DOHH2 (cell line): Measurements from ENCODE around the gene HOXB6.

Experiments used
- H3F3A ChIP-seq: fragments of 200-600 bp; sonication (generic), shearing (Covaris generic); 2 replicates; pipeline ENCODE4 v1.6.0; 2016; ENCODE audit warnings: antibody characterized with exemption, mild to moderate bottlenecking; ENCODE audit not compliant: control insufficient read depth, insufficient read depth
- H3K27ac ChIP-seq: fragments of 200-600 bp; sonication (generic); 2 replicates; pipeline ENCODE4 v1.5.1; 2014; ENCODE audit warnings: low read depth, mild to moderate bottlenecking, low read length, moderate library complexity
- H3K27me3 ChIP-seq: fragments of 200-600 bp; sonication (generic); 2 replicates; pipeline ENCODE4 v1.6.1; 2014; ENCODE audit warnings: mild to moderate bottlenecking, low read length, mixed read lengths; ENCODE audit not compliant: control insufficient read depth
- H3K36me3 ChIP-seq: fragments of 200-600 bp; sonication (generic); 2 replicates; pipeline ENCODE4 v1.6.1; 2014; ENCODE audit warnings: mild to moderate bottlenecking, low read length, moderate library complexity, mixed read lengths; ENCODE audit not compliant: control insufficient read depth
- H3K4me1 ChIP-seq: fragments of 200-600 bp; sonication (generic); 2 replicates; pipeline ENCODE4 v1.6.1; 2014; ENCODE audit warnings: mild to moderate bottlenecking, low read length, mixed read lengths; ENCODE audit not compliant: control insufficient read depth
- H3K4me2 ChIP-seq: fragments of 200-600 bp; sonication (generic); 2 replicates; pipeline ENCODE4 v1.6.0; 2014; ENCODE audit warnings: mild to moderate bottlenecking, low read length, moderate library complexity
- H3K4me3 ChIP-seq: fragments of 200-600 bp; sonication (generic); 2 replicates; pipeline ENCODE4 v1.5.1; 2014; ENCODE audit warnings: mild to moderate bottlenecking, low read length, mixed read lengths
- H3K79me2 ChIP-seq: fragments of 200-600 bp; sonication (generic); 2 replicates; pipeline ENCODE4 v1.6.1; 2014; ENCODE audit warnings: mild to moderate bottlenecking, low read length, mixed read lengths; ENCODE audit not compliant: control insufficient read depth
- H3K9me2 ChIP-seq: fragments of 200-600 bp; sonication (generic); replicated peaks from 2 replicates; pipeline ENCODE4 v1.6.1; 2014; ENCODE audit warnings: mild to moderate bottlenecking, low read length, mixed read lengths; ENCODE audit not compliant: control insufficient read depth
- H3K9me3 ChIP-seq: fragments of 200-600 bp; sonication (generic); 2 replicates; pipeline ENCODE4 v1.6.1; 2014; ENCODE audit warnings: antibody characterized with exemption, low read length, mixed read lengths; ENCODE audit not compliant: control insufficient read depth, insufficient read depth
- H4K20me1 ChIP-seq: fragments of 200-600 bp; sonication (generic); 2 replicates; pipeline ENCODE4 v1.6.0; 2014; ENCODE audit warnings: low read depth, mild to moderate bottlenecking, antibody characterized with exemption, low read length, moderate library complexity; ENCODE audit not compliant: control insufficient read depth, insufficient read depth
- CTCF ChIP-seq: fragments of 200-600 bp; sonication (generic); IDR thresholded peaks from one replicate; pipeline ENCODE4 v1.5.1; 2014; ENCODE audit warnings: antibody characterized with exemption, mild to moderate bottlenecking, low read depth, low read length; ENCODE audit not compliant: poor library complexity, severe bottlenecking
- EZH2phosphoT487 ChIP-seq: fragments of 200-600 bp; sonication (generic); IDR thresholded peaks from 2 replicates; pipeline ENCODE4 v1.6.1; 2017; ENCODE audit warnings: borderline replicate concordance, mild to moderate bottlenecking, antibody characterized with exemption, low read length, moderate library complexity, mixed read lengths

HOXB6 gene

DNA sequence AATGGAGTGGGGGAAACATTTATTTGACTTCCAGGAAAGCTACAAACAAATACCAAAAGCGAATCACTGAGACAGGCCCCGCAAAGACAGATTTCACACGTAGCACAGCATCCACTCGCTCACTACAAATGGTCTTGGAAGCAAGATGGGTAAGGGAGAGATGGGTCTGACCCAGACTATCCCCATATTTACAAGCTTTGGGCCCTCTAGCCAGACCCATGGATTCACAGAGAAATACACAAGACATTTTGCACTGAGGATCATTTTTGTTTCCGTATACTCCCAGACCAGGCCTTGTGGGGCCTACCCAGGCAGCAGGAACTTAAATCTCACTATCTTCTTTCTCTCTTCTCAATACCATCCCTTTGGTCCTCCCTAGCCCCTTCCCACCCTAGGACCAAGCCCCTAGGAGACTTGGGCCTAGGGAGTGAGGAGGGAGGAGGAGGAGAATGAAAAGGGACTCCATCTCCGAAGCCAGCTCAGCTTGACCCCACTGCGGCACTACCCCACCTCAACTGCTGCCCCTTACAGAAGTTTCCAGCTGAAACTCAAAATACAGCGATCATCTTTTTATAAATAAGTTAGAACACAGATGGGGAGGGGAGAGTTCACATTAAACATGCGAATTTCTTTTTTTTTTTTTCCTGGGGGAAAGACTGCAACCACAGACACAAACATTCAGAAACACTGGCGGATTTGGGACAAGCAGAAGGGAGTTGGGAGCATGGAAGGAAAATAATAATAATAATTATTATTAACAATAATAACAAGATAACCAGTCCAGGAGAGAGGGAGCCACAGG lies 13.3 kb downstream of the HOXB6 start:
- H3K4me2 ChIP-seq: no peak overlapping the region
- H3K79me2 ChIP-seq: no peaks in the 10 kb centered on the region
- no peak overlapping the region for H3K4me3 ChIP-seq
- H3F3A ChIP-seq: no peaks in the 10 kb centered on the region
- no peaks in the 10 kb centered on the region for H3K36me3 ChIP-seq
- no peaks in the 10 kb centered on the region for H3K9me3 ChIP-seq
- H3K4me1 ChIP-seq: peaks cover 1% of the 10 kb centered on the region
- no peaks in the 10 kb centered on the region for H3K9me2 ChIP-seq
- H4K20me1 ChIP-seq: no peaks in the 10 kb centered on the region; the same call in 1 of the 2 replicates
- H3K27me3 ChIP-seq: peaks cover 73% of the 10 kb centered on the region
- H3K27ac ChIP-seq: no peak overlapping the region
- TF ChIP-seq CTCF: no peak
- TF ChIP-seq EZH2phosphoT487: no peak

GRCh38 chr17:48590607-48591161 lies 14.1 kb downstream of the HOXB6 start:
- H3K4me1 ChIP-seq: peaks cover 9% of the 10 kb centered on the region
- H3K4me2 ChIP-seq: no peak overlapping the region
- peaks cover 4% of the 10 kb centered on the region; the same call in 1 of the 2 replicates for H4K20me1 ChIP-seq
- H3K27me3 ChIP-seq: peaks cover 73% of the 10 kb centered on the region
- no peaks in the 10 kb centered on the region for H3F3A ChIP-seq
- TF ChIP-seq CTCF: no peak
- H3K9me2 ChIP-seq: no peaks in the 10 kb centered on the region
- no peak overlapping the region for H3K27ac ChIP-seq
- H3K9me3 ChIP-seq: no peaks in the 10 kb centered on the region
- no peak overlapping the region for H3K4me3 ChIP-seq
- no peaks in the 10 kb centered on the region for H3K36me3 ChIP-seq
- H3K79me2 ChIP-seq: no peaks in the 10 kb centered on the region

GRCh38 chr17:48589831-48590606 lies 14.8 kb downstream of the HOXB6 start, which contains the start of gene HOXB3:
Gene HOXB3 (minus strand): TSS chr17:48590241. CDS start chr17:48552474, 37,767 bp downstream.
- Histone ChIP-seq H3K9me2 (no peaks in the 10 kb centered on the region), H3K4me1 (peaks cover 14% of the 10 kb centered on the region), H3K27ac (no peak within 1 kb of the TSS), H3K36me3 (no peaks in the 10 kb centered on the region), H3K4me3 (no peak within 1 kb of the TSS), H4K20me1 (peaks cover 4% of the 10 kb centered on the region; the same call in 1 of the 2 replicates), H3K27me3 (peaks cover 76% of the 10 kb centered on the region), H3K79me2 (no peaks in the 10 kb centered on the region), H3F3A (no peaks in the 10 kb centered on the region), H3K9me3 (no peaks in the 10 kb centered on the region), H3K4me2 (no peak within 1 kb of the TSS)
- TF ChIP-seq EZH2phosphoT487 (no peak; the same call in 1 of the 2 replicates), CTCF (no peak)
